Activated naive CD4-positive, alpha-beta T cell treated with anti-CD3 and anti-CD28 coated beads, Interleukin-2, amount 10 ng/mL, durations not matched to agents 7 days and 5 days (primary cell): Measurements from ENCODE around the gene MBNL2.

Experiments
- CTCF ChIA-PET: fragments of 350-600 bp; sonication (Branson Sonifier 250); formaldehyde crosslinking; loops from one replicate; lab custom pipeline; 2021; ENCODE audit warnings: antibody characterized with exemption; lab: Charles Lee
- DNase-seq: peaks from one replicate; pipeline ENCODE4 v3.0.0-alpha.2; 2020
- H3K27ac Mint-ChIP-seq: one replicate; pipeline ENCODE4 v1.8.0; 2021; ENCODE audit warnings: mild to moderate bottlenecking, moderate library complexity, mixed read lengths
- H3K27me3 Mint-ChIP-seq: one replicate; pipeline ENCODE4 v1.8.0; 2021; ENCODE audit warnings: mild to moderate bottlenecking, mixed read lengths
- H3K36me3 Mint-ChIP-seq: one replicate; pipeline ENCODE4 v1.8.0; 2021; ENCODE audit warnings: mixed read lengths
- H3K4me1 Mint-ChIP-seq: one replicate; pipeline ENCODE4 v1.8.0; 2021; ENCODE audit warnings: mixed read lengths
- H3K4me3 Mint-ChIP-seq: one replicate; pipeline ENCODE4 v1.8.0; 2021; ENCODE audit warnings: mild to moderate bottlenecking, moderate library complexity, mixed read lengths
- H3K9me3 Mint-ChIP-seq: one replicate; pipeline ENCODE4 v1.8.0; 2021; ENCODE audit warnings: mixed read lengths

MBNL2 gene

GRCh38 chr13:97221046-97221445, 1.1 kb upstream of the MBNL2 start:
- Mint-ChIP-seq H3K27me3 (no peaks in the 10 kb centered on the region), H3K4me1 (peaks cover 41% of the 10 kb centered on the region), H3K9me3 (no peaks in the 10 kb centered on the region), H3K36me3 (no peaks in the 10 kb centered on the region), H3K4me3 (no peak overlapping the region), H3K27ac (no peak overlapping the region)
- no peak for DNase-seq
- CTCF ChIA-PET, result no interaction called here

GRCh38 chr13:97221466-97221865, 667 bp upstream of the MBNL2 start:
- H3K36me3 Mint-ChIP-seq, result no peaks in the 10 kb centered on the region
- CTCF ChIA-PET, result interaction anchor here (1.2 to 1.9 kb wide), 2 partner anchors 8 to 9 kb away, joined by 3 to 6 read pairs; no protein-coding TSS in a partner anchor
- H3K9me3 Mint-ChIP-seq, result no peaks in the 10 kb centered on the region
- no peak for DNase-seq
- H3K27me3 Mint-ChIP-seq, result no peaks in the 10 kb centered on the region
- H3K4me3 Mint-ChIP-seq, result no peak overlapping the region
- H3K4me1 Mint-ChIP-seq, result peaks cover 45% of the 10 kb centered on the region
- no peak overlapping the region for H3K27ac Mint-ChIP-seq

GRCh38 chr13:97223037-97223710, 1.0 kb downstream of the MBNL2 start:
- Mint-ChIP-seq H3K4me1 (peaks cover 59% of the 10 kb centered on the region), H3K27me3 (no peaks in the 10 kb centered on the region), H3K4me3 (peak overlapping the region; percentile 83), H3K27ac (peak overlapping the region; percentile 88), H3K9me3 (no peaks in the 10 kb centered on the region), H3K36me3 (no peaks in the 10 kb centered on the region)
- CTCF ChIA-PET, result interaction anchor here (1.2 to 2.4 kb wide), 4 partner anchors 10 to 113 kb away, joined by 4 to 9 read pairs (median 5); no protein-coding TSS in a partner anchor
- DNase-seq, result no peak

- H3K4me3 Mint-ChIP-seq, result peak overlapping the region; percentile 83
- CTCF ChIA-PET, result interaction anchor here (0.7 to 2.4 kb wide), 5 partner anchors 10 to 114 kb away, joined by 3 to 9 read pairs (median 4); no protein-coding TSS in a partner anchor
- no peak for DNase-seq
- H3K27ac Mint-ChIP-seq, result peak overlapping the region; percentile 88
- no peaks in the 10 kb centered on the region for H3K36me3 Mint-ChIP-seq
- H3K9me3 Mint-ChIP-seq, result no peaks in the 10 kb centered on the region
- H3K27me3 Mint-ChIP-seq, result no peaks in the 10 kb centered on the region
- H3K4me1 Mint-ChIP-seq, result peaks cover 59% of the 10 kb centered on the region
Measured at GRCh38 chr13:97223711-97224541, 1.8 kb downstream of the MBNL2 start.

GRCh38 chr13:97224544-97225300, 2.6 kb downstream of the MBNL2 start:
- DNase-seq, result no peak
- CTCF ChIA-PET, result interaction anchor here (0.7 to 2.4 kb wide), 5 partner anchors 9 to 115 kb away, joined by 3 to 9 read pairs (median 4); no protein-coding TSS in a partner anchor

GRCh38 chr13:97225533-97225932, 3.4 kb downstream of the MBNL2 start:
- Mint-ChIP-seq H3K4me3 (peak overlapping the region; percentile 47), H3K27ac (peak overlapping the region; percentile 34), H3K9me3 (no peaks in the 10 kb centered on the region), H3K4me1 (peaks cover 59% of the 10 kb centered on the region), H3K27me3 (no peaks in the 10 kb centered on the region), H3K36me3 (peaks cover 3% of the 10 kb centered on the region)
- no peak for DNase-seq
- CTCF ChIA-PET, result interaction anchor here (0.6 to 1.7 kb wide), 5 partner anchors 9 to 134 kb away, joined by 3 to 5 read pairs (median 3); no protein-coding TSS in a partner anchor

More at GRCh38 chr13:97224544-97225300, 2.6 kb downstream of the MBNL2 start:
- peak overlapping the region; percentile 83 for H3K4me3 Mint-ChIP-seq
- H3K27me3 Mint-ChIP-seq, result no peaks in the 10 kb centered on the region
- H3K36me3 Mint-ChIP-seq, result peaks cover 3% of the 10 kb centered on the region
- H3K9me3 Mint-ChIP-seq, result no peaks in the 10 kb centered on the region
- H3K4me1 Mint-ChIP-seq, result peaks cover 63% of the 10 kb centered on the region
- peak overlapping the region; percentile 34 for H3K27ac Mint-ChIP-seq

- peaks cover 3% of the 10 kb centered on the region for H3K36me3 Mint-ChIP-seq
- peak overlapping the region; percentile 81 for H3K27ac Mint-ChIP-seq
- H3K9me3 Mint-ChIP-seq, result no peaks in the 10 kb centered on the region
- no peak for DNase-seq
- H3K27me3 Mint-ChIP-seq, result no peaks in the 10 kb centered on the region
- H3K4me3 Mint-ChIP-seq, result no peak overlapping the region
- peaks cover 58% of the 10 kb centered on the region for H3K4me1 Mint-ChIP-seq
- CTCF ChIA-PET, result interaction anchor here (0.6 to 1.7 kb wide), 5 partner anchors 9 to 134 kb away, joined by 3 to 5 read pairs (median 3); no protein-coding TSS in a partner anchor
Measured at GRCh38 chr13:97226013-97226412, 3.9 kb downstream of the MBNL2 start.

GRCh38 chr13:97226788-97227627, 4.9 kb downstream of the MBNL2 start:
- Mint-ChIP-seq H3K36me3 (peaks cover 3% of the 10 kb centered on the region), H3K4me1 (peaks cover 56% of the 10 kb centered on the region), H3K4me3 (peak overlapping the region; percentile 61), H3K27me3 (no peaks in the 10 kb centered on the region), H3K9me3 (no peaks in the 10 kb centered on the region), H3K27ac (peak overlapping the region; percentile 81)
- DNase-seq, result peak; percentile 53
- CTCF ChIA-PET, result interaction anchor here (0.7 to 1.6 kb wide), 3 partner anchors 8 to 24 kb away, joined by 3 to 4 read pairs (median 3); no protein-coding TSS in a partner anchor

- CTCF ChIA-PET, result interaction anchor here (1.0 to 1.5 kb wide), 2 partner anchors 22 to 119 kb away, joined by 3 read pairs; no protein-coding TSS in a partner anchor
Measured at GRCh38 chr13:97228850-97229521, 6.9 kb downstream of the MBNL2 start.

GRCh38 chr13:97229699-97230098, 7.6 kb downstream of the MBNL2 start:
- no peak for DNase-seq
- CTCF ChIA-PET, result interaction anchor here (1.0 kb wide), 1 partner anchor 120 kb away, joined by 3 read pairs; no protein-coding TSS in a partner anchor
- Mint-ChIP-seq H3K36me3 (peaks cover 3% of the 10 kb centered on the region), H3K4me1 (peaks cover 38% of the 10 kb centered on the region), H3K4me3 (no peak overlapping the region), H3K9me3 (no peaks in the 10 kb centered on the region), H3K27me3 (no peaks in the 10 kb centered on the region), H3K27ac (no peak overlapping the region)

More at GRCh38 chr13:97228850-97229521, 6.9 kb downstream of the MBNL2 start:
- no peaks in the 10 kb centered on the region for H3K27me3 Mint-ChIP-seq
- DNase-seq, result no peak
- peaks cover 45% of the 10 kb centered on the region for H3K4me1 Mint-ChIP-seq
- no peak overlapping the region for H3K27ac Mint-ChIP-seq
- no peak overlapping the region for H3K4me3 Mint-ChIP-seq
- peaks cover 3% of the 10 kb centered on the region for H3K36me3 Mint-ChIP-seq
- H3K9me3 Mint-ChIP-seq, result no peaks in the 10 kb centered on the region

GRCh38 chr13:97231118-97231828, 9.1 kb downstream of the MBNL2 start:
- peaks cover 3% of the 10 kb centered on the region for H3K36me3 Mint-ChIP-seq
- H3K4me3 Mint-ChIP-seq, result no peak overlapping the region
- H3K4me1 Mint-ChIP-seq, result peaks cover 22% of the 10 kb centered on the region
- H3K27ac Mint-ChIP-seq, result no peak overlapping the region
- H3K9me3 Mint-ChIP-seq, result no peaks in the 10 kb centered on the region
- no peak for DNase-seq
- CTCF ChIA-PET, result interaction anchor here (0.9 to 1.1 kb wide), 2 partner anchors 9 to 18 kb away, joined by 3 read pairs; partner anchors contain the start of gene MBNL2
- H3K27me3 Mint-ChIP-seq, result no peaks in the 10 kb centered on the region

GRCh38 chr13:97231829-97232196, 9.7 kb downstream of the MBNL2 start:
- H3K27me3 Mint-ChIP-seq, result no peaks in the 10 kb centered on the region
- DNase-seq, result no peak
- peaks cover 17% of the 10 kb centered on the region for H3K4me1 Mint-ChIP-seq
- H3K36me3 Mint-ChIP-seq, result peaks cover 3% of the 10 kb centered on the region
- CTCF ChIA-PET, result interaction anchor here (1.1 kb wide), 1 partner anchor 19 kb away, joined by 3 read pairs; no protein-coding TSS in a partner anchor
- H3K4me3 Mint-ChIP-seq, result no peak overlapping the region
- no peaks in the 10 kb centered on the region for H3K9me3 Mint-ChIP-seq
- H3K27ac Mint-ChIP-seq, result no peak overlapping the region
